ENCODE data around the gene POLG.

Gene POLG

DNA sequence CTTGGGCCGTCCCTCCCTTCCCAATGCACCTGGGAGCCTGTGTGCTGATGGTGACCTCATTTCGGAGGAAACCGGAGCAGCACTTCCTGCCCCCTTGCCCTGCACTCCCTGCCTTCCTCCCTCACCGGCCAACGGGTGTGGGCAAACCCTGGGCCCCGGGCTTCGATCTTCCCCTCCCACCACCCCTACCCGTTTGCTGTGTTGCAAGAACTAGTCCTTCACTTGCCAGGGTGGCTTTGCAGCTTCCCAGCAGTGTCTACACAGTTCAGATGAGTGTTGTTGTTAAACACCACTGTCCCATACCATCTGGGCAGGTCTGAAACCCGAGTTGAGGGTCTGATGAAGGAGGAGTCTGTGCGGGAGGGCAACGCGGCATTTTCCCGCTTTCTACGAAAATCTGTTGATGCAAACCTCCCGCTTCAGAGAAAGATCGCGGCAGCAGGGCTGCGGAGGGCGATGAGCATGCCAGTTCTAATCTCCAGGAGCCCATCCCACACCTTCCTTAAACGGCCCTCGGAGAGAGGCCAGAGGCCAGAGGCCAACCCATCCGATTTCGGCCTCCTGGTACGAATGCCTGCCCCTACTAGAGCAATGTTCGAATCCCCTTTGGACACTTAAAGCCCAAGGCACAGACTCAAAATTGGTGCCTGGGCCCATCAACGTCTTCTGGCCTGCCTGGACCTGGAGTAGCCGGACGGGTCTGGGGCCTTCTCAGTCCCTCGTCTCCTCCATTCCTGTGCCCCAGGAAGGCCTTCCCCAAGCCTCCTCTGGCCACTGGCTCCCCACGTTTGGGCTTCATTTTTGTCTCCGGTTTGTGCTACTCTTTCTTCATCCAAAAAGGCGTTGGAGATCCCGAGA lies 35.7 kb upstream of the POLG start:
- DNase-seq, result no peak

DNA sequence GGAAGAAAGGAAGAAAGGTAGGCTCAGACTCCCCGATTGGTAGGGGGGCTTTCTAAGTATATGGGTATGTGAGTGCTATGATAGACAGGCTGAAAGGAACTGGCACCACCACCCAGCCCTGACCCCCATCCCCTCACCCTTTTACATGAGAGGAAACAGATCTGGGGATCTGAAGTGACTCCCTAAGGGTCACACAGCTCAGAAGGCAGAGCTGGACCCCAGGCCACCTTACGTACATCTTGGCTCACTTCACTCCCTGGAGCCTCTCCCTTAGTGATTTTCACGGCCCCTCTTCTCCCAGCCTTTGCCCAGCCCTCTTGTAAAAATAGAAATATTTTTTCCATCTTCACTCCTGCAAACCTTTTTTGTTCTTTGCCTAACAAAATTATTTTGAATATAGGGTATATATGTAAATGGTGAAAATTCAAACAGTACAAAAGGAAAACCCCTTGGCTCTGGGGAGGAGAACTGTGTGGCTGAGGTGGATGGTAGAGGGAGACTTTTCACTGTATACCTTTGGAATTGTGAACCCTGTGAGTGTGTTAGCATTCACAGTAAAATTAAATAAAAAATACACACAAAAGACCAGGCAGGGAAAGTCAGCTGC lies 34.8 kb upstream of the POLG start:
- no peak for DNase-seq

DNA sequence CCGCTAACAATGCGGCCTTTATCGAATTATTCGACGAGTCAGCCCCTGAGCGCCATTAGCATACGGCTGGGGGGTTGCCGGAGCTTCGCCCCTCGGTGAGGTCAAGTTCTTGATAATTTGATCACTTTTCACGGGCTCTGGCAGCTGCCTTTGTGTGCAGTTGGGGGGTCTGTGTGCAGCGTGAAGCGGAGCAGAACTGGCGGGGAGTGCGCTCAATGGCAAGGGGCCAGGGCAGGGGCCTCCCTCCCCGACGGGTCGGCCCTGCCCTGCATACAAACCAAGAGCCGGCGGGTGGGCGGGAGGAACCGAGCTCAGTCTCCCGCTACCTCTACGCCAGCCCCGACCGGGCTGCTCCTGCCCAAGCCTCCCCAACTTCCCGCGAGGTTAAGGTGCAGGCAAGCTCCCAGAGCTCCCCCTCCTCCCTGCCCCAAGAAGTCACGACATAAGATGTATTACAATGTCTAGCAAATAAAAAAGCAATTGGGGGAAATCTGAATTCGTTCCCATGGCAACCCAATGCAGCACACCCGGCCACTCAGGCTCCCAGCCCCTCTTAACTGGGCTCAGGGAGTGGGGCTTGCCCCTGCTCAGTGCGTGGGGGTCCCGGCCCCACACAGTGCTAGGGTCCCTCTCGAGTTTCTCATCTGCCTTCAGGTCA lies 34.1 kb upstream of the POLG start:
- no peak for DNase-seq

DNA sequence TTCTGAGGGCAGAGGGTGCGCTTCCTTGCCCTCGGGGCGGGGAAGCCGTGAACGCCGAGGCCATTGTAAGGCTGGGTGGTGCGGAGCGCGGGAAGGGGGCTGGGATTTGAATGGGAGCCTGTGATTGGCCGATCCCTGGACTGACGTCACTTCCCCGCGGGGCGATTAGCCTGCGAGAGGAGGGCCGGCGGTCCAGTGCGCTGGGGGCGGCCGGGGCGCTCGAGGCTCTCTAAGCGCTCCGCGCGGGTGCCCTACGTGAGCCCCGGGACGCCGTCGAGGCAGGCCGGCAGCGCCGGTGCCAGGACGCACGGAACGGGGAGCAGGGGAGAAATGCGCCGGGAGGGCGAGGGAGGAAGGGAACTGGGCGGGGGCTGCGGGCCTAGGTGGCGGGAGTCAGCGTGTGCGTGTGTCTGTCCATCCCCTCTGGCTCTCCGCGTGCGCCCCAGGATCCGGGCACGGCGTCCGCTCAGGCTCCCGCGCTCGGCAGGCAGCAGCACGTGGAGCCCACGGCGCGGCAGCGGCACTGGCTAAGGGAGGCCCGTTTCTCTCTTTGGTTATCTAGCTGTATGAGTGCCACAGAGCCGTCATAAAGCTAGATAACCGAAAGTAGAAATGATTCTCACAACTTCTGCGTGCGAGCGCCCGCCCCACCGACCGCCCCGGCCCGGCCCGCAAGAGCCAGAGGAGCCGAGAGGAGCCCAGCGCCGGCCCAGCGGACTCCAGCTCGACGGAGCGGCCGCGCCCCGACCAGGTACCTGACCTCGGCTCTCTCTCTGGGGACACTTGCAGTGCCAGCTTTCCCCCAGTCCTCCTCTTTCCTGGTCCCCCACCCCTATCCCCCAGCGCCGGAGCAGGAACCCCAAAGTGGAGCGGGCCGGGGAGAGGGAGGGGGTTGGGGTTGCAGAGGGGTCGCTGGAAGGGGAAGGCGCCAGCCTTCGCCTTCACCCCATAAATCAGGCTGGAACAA lies 33.1 kb upstream of the POLG start:
- DNase-seq, result peak; percentile 12

DNA sequence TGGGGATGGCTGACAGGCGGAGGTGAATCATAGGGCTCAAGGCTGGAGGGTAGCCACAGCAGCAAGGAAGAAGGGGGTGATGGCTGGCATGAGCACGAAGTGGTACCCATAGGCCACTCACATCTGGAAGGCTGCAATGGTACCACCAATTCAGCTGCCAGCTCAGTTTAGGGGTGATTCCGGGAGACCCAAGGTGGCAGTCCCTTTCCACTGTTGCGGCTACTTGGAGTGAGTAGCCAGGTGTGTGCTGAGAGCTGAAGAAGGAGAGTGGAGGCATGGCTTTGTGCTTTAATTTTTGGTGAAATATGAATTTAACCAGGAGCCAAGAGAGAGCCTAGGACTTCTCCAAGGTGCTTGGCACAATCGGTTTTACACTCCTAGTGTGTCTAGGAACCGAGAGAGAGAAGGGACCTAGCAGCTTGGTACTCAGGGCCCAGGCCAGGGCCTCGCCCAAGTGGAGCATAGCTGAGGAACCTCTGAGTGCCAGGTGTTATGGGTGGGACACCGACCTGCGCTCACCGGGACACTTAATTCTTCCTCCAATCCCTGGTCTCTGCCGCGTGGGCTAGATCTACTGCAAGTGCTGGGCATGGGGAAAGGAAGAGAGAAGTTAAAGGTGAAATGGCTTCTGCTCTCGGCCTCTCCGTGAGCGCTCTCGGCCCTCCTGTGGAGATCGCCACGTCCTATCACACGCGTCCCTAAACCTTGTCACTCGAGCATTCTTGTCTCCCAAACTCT lies 32.2 kb upstream of the POLG start:
- no peak for DNase-seq

DNA sequence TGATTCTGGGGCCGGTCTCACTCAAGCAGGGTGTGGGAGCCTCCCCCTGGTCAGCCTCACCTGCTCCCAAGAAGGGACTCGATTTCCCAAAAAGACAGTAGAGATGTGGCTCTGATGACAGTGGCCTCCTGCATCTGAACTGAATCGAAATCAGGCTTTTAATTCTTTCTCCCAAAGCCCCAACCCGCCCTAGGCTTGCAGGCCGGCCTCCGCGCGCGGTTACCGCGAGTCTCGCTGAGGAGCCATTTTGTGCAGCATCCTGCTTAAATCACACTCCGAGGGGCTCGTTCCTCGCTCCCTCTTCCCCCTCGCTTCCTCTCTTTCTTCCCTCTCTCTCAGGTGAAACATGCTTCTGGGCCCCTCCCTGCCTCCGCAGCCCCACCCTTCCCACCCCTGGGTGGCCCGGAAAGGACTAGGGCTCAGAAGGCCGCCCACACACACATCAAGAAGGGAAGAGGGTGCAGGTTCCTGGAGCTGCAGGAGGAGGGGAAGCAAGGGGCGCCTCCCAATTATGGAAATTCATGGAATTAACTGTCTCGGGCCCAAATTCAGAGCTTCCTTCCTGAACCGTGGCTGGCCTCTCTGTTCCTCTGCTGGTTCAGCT lies 30.9 kb upstream of the POLG start:
- DNase-seq, result no peak

DNA sequence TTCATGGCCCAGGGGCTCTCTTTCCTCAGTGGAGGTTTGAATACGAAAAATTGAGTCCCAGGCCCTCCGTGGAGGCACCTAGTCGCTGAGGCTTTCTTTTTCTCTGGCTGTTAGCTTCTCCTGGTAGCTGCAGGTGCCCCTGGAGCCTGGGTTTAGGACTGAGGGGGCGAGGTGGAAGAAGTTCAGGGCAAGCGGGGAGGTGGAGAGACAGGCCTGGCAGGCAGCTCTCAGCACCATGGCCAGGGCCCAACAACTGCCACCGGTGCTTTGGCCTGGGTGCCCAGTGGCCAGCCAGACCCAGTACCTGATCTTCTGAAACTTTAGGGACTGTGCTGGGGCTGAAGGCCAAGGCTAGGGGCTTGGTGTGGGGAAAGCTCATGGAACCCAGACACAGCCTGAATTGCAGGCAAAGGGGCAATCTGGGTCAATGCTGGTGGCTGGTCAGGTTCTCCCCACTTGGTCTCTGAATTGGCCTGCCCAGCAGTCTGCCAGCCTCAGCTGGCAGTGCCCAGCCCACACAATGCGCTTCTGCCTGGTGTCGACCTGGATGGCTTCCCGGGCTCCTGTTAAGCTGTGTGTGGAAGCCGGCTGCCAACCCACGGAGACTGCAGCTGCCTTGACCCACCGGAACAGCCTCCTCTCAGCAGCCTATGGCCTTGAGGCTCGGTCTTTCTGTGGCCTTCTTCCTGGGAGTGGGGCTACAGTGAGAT lies 30.3 kb upstream of the POLG start:
- DNase-seq, result no peak

DNA sequence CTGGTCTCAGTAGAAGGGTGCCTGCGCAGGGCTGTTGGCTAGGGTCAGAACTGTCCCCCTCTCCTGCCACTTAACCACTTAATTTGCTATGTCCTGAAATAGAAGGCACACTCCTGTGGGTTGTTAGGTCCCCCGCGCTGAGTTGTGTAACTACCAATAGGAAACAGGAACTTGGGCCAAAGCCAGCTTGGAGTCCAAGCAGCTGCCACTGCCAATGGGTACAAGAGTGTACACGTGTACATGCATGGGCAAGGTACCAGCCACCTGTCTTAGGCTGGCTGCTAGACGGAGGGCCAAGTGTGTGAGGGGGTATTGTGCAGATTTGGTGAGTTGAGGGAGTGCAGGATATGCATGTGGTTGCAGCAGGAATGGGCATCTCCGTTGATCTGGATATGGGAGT lies 29.7 kb upstream of the POLG start:
- no peak for DNase-seq

DNA sequence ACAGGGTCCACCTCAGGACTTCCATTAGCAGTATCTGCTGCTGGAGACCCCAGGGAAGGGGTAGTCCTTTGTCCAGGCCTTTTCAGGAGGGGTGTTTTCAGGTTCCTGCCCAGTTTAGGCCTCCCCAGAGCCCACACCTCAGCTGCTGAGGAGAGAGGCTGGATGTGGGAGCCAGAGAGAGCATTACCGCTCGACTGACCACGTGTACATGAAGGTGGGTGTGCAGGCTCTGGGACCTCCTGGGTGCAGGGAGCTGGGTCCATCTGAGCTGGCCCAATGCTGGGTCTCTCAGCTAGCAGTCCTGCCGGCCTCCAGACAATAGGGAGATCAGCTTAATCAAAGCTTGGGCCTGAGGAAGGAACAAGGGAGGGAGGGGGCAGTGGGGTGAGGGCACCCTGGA lies 29.1 kb upstream of the POLG start:
- no peak for DNase-seq

DNA sequence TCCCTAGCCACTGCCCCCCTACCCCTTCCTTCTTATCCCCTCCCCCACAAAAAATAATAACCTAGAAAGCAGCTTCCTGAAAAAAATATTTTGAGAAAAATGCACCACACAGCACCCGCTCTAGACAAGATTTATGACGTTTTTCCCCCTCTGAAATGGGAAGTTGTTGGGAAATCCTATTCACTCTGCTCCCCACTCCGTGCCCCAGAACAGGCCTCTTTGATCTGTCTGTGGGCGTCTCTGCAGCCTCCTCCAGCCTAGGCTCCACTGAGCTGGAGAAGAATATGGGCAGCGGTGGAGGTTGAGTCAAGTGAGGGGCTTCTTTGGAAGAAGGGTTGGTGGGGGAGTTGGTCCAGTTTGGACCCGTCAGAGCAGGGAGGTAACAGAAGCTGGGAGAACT lies 28.5 kb upstream of the POLG start:
- no peak for DNase-seq

DNA sequence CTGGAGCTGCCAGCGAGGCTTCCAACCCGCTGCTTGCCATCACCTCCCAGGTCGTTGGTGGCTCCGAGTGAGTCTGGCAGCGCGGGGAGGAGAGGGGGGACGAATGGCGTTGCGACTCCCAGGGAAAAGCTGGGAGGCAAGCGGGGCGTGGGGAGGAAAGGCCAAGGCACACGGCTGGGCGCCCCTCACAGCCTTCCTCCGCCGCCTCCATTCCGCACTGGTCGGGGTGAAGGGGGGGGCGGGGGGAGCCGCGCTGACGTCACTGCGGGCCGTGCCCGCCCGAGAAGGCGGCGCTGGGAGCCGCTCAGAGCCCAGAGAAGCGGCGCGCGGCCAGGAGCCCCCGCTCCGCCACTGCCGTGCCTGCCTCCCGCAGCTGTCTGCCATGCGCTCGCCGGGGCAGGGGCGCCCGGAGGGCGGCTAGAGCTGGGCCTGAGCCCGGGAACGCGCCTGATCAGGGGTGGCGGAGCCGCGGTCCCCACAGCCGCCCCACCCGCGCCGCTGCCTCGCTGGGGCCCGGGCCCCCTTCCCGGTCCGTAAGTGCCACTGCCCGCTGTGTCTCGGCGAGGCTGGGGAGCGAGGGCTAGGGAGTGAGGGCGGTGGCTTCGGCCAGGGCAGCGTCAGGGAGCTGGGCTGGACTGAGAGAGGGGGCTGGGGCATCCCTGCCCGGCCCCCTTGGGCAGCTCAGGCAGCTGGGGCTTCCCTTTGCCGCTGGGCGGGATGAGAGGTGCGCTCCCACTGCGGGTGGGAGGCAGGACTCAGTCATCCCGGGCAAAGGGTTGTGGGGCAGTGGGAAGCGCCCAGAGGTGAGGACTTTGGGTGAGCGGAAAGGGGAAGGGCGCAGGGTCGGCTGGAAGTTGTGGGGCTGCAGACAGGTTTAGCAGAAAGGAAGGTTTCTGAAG lies 27.8 kb upstream of the POLG start:
- no peak for DNase-seq

DNA sequence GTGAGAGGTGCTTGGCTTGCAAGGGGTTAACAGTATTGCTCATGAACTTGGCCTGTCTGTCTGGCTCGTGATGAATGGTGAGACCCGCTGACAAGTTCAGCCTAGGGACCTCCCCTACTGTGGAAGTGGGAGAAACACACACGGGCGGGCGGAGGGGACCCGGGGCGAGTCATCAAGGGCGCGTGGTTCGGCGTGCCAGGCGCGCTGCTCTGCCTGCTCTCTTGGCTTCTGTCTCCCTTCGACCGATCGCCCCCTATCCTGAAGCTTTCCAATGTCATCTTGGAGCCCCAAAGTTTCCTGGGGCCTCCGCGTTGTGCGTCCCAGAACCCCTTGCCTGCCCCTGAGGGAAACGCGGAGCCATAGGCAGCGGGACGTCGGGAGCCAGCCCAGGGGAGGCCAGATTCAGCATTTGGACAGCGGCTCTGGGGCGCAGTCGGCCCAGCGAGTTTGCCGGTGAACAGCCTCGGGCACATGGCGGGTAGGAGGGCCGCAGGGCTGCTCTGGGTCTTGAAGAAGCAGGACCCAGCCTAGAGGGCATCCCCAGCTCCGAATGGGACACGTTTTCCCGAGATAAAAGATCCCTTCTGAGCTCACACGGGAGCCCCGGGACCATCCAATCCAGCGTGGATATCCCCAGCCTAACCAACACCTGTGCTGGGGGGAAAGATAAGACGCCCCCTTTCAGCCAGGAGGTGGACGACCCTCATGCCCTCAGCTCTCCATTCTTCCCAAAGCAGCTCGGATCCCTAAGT lies 27.0 kb upstream of the POLG start:
- DNase-seq, result peak; percentile 50

DNA sequence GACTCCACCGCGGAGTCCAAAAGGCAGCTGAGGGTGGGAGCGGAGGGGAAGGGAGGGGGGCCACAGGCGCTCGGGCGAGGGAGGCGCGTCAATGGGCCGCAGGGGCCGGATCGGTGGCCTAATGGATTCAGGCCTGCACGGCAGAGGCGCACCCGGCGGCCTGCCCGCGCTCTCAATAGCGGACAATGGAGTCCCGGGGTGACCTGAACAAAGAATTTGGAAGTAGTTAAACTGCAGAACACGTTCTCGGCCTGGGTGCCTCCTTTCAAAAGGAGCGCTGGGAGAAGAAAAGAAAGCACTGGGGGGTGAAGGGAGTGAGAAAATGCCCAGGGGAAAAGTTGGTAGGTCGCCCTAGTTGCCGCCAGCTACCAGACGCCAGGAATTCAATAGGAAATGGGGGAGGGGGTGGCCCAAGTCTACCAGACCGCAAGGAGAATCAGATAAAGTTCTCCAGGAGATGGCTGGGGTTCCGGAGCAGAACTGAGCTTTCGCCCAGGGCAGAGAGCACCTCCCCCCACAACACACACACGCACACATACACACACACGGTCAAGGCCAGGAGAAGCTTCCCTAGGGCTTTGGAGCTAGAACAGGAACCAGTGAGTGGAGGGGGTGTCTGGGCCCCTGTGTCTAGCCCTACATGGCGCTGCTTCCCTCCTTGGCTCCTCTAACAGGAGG lies 25.8 kb upstream of the POLG start:
- no peak for DNase-seq

DNA sequence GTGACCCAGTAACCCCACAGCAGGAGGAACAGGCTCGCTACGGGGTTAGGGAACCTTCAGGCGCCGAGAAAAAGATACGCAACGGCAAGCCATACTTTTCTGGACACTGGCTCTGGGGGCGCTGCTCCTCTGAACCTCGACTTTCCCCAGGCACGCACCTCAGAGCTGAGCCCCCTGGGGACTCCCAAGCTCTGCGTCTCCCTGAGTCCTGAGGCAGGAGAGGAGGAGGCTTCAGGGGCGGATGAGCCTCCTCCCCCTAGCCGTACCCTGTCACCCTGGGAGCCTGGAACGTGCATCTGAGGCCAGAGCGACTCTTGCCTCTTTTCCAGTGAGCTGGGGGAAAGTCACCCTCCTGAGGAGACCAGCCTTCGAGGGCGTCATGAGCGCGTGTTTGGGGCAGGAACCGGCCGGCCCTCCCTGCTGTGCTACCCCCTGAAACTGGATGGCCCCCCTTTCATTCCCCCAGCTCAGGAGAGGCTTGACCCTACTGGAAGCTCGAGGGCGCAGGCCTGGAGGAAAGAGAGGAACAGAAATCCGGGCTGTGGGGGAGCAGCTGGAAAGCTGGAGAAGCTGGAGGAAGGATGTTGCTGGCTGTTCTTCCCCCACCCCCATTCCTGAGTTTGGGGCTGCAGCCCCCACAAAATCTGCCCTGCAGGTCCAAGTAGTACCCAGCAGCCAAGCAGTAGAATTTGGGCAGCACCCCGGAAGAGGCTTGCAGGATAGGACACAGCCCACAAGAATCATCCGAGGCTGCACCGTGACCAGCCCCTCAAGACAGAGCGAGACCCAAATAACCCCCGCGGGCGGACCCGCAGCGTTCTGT lies 25.1 kb upstream of the POLG start:
- DNase-seq, result no peak

DNA sequence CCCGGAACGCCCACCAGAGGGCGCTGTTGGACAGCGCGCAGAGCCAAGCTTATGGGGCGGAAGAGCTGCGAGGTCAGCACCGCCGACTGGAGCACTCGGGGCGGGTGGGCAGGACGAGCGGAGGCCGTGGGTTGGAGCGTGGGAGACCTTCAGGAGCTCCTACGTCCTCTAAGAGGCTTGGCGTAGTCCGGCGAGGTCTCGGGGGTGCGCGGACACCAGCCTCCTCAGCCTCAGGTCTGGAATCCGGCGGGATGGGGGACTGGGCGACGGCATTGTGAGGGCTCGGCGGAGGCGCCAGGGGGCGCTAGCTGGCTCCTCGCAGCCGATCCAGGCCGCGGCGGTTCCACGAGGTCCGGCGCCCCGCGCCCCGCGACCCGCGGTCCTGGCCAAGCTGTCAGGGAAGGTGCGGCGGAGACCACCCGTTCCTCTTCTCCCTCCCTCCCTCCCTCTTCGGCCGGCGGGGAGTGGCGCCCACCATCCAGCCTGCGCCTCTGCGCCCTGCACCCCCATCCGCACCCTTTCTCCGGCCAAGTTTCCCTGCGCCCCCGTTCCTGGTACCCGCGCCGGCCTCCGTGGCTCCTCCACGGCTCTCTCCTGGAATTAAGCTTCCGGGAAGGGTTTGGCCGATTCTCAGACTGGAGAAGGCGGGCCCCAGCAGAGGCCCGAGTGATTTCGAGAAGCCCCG lies 24.3 kb upstream of the POLG start:
- peak; percentile 75 for DNase-seq

DNA sequence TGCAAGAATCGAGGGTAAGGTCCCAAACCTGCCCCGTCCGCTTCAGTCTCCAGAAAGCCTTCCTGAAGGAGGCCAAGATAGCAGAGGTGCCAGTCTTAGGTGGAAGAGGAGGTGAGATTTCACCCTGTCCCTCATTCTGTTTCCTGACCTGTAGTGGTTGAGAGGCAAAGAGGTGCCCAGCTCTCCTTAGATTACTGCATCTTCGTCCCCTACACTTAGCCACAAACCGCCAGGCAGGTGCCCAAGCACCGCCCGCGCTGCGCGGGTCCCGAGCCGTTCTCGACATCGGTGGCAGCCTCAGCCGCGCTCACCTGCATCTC lies 23.8 kb upstream of the POLG start:
- no peak for DNase-seq

DNA sequence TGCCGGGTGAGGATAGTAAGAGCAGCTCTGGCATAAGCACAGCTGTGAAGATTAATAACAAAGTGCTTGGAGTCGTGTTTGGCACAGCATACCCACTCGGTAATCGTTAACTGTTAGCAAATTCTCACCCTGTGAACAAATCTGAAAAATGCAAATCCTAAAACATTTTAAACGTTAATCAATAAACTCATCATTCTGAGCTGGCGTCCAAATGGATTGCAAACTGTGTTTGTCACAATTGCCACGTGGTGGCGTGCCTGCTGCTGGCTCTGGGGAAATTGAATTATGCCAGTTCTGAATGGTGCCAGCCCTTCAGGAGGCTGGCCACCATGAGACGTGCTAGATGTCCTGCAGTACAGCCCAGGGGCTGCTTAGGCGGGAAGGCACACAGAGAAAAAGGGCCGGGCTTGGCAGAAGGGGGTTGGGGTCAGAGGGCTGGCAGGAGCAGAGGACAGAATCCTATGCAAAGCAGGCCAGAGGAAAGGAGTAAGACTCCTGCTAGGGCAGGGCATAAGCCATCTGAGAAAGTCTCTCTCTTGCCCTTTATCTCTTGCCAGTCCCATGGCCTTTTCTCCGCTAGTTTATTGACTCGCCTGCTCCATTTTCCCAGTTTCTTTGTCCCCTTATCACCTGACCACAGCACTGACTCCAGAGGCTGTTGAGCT lies 22.1 kb upstream of the POLG start:
- peak; percentile 41 for DNase-seq

All from hematopoietic multipotent progenitor cell treated with erythropoietin and hydrocortisone succinate and interleukin-3 and kit ligand, for 8 days (in vitro differentiated cells).